Dendritic cell treated with granulocyte-macrophage colony-stimulating factor and Interleukin-4, amounts not matched to agents 40 ng/mL and 50 ng/mL, for 4 days (primary cell): ENCODE data around the gene FNDC10.
"Not testable (repeated sequence)": the region's sequence is repeated elsewhere in the genome, so short reads cannot be mapped to it uniquely, and the experiment has no call there.

Experiments used
- H3K27ac Mint-ChIP-seq: one replicate; pipeline ENCODE4 v1.8.0; 2022; ENCODE audit warnings: mild to moderate bottlenecking, mixed read lengths
- H3K27me3 Mint-ChIP-seq: one replicate; pipeline ENCODE4 v1.8.0; 2022; ENCODE audit warnings: mild to moderate bottlenecking, mixed read lengths
- H3K36me3 Mint-ChIP-seq: one replicate; pipeline ENCODE4 v1.8.0; 2022; ENCODE audit warnings: low read depth, mixed read lengths
- H3K4me1 Mint-ChIP-seq: one replicate; pipeline ENCODE4 v1.8.0; 2022; ENCODE audit warnings: low read depth, mixed read lengths
- H3K4me3 Mint-ChIP-seq: one replicate; pipeline ENCODE4 v1.8.0; 2022; ENCODE audit warnings: mild to moderate bottlenecking, moderate library complexity, mixed read lengths
- H3K9me3 Mint-ChIP-seq: one replicate; pipeline ENCODE4 v1.8.0; 2022; ENCODE audit warnings: mixed read lengths
- intact Hi-C: fragments of 100-400 bp; cut with micrococcal nuclease; formaldehyde crosslinking; loops from one replicate; pipeline ENCODE4 v1.15.0; 2022

The FNDC10 gene

DNA sequence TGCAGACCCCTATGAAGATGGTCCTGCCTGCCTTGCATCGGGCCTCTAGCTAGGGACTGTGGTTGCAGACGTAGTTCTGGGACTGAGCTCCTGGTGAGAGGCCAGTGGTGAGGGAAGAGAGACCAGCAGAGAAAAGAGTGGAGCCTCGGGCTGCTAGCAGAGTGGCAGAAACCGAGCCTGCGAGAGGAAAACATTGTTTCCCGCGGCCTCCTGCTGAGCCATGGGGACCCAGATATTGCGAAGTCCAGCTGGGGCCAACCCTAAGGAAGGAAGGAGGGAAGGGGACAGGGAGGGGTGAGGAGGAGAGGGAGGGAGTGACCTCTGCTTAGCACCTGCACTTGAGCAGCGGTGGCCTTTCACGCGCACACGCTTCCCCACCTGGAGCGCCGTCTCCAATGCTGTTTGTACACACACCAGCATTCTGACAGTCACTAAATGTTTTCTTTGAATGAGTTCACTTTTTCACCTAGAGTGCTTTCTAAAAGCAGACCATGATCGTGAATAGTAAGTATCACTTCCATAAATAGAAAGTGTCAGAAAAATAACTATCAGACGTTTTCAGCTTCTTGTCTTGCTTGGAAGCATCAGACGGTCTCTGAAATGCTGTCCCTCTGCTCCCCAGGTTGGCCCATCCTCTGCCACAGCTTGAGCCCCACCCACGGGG is 2.5 kb upstream of the FNDC10 start:
- no peak overlapping the region for H3K27ac Mint-ChIP-seq
- no peak overlapping the region for H3K4me3 Mint-ChIP-seq
- H3K27me3 Mint-ChIP-seq, result peaks cover 13% of the 10 kb centered on the region
- H3K9me3 Mint-ChIP-seq, result no peaks in the 10 kb centered on the region
- intact Hi-C loops, result no loop called here
- peaks cover 49% of the 10 kb centered on the region for H3K4me1 Mint-ChIP-seq
- no peaks in the 10 kb centered on the region for H3K36me3 Mint-ChIP-seq

DNA sequence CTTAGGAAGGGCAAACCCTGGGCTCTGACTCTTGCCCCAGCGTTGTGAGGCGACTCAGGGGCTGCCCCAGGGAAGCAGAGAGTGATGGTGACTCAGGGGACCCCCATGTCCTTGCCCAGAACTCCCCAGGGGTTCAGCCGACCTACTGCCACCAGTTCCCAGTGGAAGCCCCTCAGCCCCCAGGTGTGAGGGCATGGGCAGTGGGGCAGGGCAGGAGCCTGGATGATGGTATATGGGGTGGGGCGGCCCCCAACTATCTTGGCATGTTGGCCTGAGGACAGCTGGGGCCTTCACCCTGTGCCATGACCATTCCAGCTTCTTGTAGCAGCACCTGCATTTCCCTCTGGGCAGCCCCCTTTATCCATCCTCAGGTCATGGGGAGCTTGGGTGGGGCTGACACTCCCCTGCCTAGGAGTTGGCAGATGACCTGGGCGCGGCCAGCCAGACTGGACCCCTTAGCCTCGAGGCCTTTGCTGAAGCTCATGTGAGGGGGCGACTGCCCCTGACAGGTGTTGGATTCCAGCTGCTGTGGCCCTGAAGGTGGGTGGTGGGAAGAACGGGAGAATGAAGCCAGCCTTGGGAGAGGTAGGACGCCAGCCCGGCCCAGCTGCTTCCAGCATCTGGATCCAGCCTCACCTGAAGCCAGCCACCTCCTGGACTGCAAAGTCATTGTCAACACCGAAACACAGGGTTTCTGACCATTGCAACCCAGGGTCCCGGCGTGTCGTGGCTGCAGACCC is 1.8 kb upstream of the FNDC10 start:
- H3K9me3 Mint-ChIP-seq, result no peaks in the 10 kb centered on the region
- H3K4me3 Mint-ChIP-seq, result no peak overlapping the region
- H3K4me1 Mint-ChIP-seq, result peaks cover 41% of the 10 kb centered on the region
- no peak overlapping the region for H3K27ac Mint-ChIP-seq
- H3K27me3 Mint-ChIP-seq, result peaks cover 13% of the 10 kb centered on the region
- intact Hi-C loops, result no loop called here
- no peaks in the 10 kb centered on the region for H3K36me3 Mint-ChIP-seq

DNA sequence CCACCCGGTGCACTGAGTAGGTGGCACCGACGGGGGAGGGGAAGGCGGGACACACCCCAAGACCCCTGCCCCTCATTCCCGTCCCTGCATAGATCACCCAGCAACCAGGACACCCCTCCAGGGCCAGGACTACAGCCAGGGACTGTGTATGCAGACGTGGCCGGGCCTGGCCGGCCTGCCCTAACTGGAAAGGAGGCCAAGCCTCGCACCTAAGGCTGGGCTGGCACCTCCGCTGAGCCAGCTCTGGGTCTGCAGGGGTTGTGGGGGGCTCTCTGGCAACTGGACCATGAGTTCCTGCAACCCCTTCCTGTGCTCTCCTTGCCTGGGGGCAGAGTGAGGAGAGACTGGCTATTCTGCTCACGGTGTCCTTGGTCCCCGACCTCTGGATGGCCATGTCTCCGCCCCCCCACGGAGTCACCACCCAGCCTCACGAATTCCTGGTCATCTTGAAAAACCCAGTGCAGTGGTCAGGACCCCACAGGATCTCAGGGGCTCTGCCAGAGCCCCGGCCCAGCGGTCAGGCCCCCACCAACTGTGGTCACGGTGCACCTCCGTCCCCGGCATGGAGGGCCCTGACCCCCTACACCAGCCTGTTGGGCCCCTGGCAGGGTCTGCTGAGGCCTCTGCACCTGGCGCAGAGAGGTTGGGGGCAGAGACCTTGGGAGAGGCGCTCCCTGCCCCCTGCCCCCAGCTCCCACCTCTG is 1.1 kb upstream of the FNDC10 start:
- Mint-ChIP-seq H3K4me1 (peaks cover 39% of the 10 kb centered on the region), H3K36me3 (no peaks in the 10 kb centered on the region), H3K27ac (peak overlapping the region; percentile 15), H3K4me3 (peak overlapping the region; percentile 61), H3K27me3 (peaks cover 13% of the 10 kb centered on the region), H3K9me3 (no peaks in the 10 kb centered on the region)
- intact Hi-C loops, result no loop called here

- H3K9me3 Mint-ChIP-seq, result no peaks in the 10 kb centered on the region
- intact Hi-C loops, result no loop called here
- peak overlapping the region; percentile 40 for H3K27ac Mint-ChIP-seq
- H3K4me3 Mint-ChIP-seq, result peak overlapping the region; percentile 71
- H3K36me3 Mint-ChIP-seq, result no peaks in the 10 kb centered on the region
- peaks cover 13% of the 10 kb centered on the region for H3K27me3 Mint-ChIP-seq
- H3K4me1 Mint-ChIP-seq, result peaks cover 39% of the 10 kb centered on the region
These were observed 653 bp downstream of the FNDC10 start for GRCh38 chr1:1599030-1599934.

DNA sequence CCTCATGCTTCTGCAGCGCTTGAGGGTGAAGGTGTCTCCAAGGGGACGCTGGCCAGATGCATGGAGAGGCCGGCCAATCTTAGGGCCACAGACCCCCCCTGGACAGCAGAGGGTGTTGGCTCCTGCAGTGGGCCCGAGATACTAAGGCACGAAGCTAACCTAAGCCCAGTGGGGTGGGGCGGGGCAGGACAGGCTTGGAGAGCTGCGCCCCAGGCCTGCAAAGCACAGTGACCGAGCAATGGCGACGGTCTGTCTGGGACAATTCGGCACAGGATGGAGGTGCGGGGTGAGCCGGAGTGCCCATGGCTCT is 1.3 kb downstream of the FNDC10 start:
- no peaks in the 10 kb centered on the region for H3K36me3 Mint-ChIP-seq
- H3K4me1 Mint-ChIP-seq, result peaks cover 39% of the 10 kb centered on the region
- no peaks in the 10 kb centered on the region for H3K9me3 Mint-ChIP-seq
- peaks cover 13% of the 10 kb centered on the region for H3K27me3 Mint-ChIP-seq
- H3K4me3 Mint-ChIP-seq, result peak overlapping the region; percentile 71
- H3K27ac Mint-ChIP-seq, result peak overlapping the region; percentile 40
- intact Hi-C loops, result no loop called here

DNA sequence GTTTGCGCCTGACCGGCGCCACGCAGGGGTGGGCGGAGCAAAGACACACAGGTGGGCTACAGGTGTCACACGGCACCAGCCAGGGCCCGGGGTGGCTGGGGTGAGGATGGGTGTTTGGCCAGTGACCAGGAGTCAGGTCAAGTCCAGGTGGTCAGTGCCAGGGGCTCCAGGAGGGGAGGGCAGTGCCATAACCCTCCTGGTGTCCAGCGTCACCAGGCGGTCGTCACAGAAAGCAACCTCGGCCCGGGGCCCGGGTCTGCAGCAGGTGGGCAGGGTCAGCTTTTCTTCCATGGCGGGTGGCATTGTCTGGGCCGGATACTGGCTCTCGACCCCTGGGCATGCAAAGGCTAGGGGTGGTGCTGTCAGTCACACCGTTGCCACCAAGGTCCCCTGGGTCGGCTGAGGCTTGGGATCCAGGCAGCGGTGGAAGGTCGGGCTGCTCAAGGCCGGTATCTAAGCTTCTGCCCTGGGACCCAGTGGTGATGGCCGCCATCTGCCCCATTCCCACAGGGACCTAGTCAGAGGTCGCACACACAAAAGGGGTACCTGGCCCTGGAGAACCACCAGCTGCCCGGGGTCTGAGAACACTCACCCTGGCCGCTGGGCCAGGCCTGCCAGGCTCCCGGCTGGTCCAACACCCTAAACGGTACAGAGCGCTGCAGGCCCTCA is 1.8 kb downstream of the FNDC10 start:
- Mint-ChIP-seq H3K4me1 (peaks cover 34% of the 10 kb centered on the region), H3K9me3 (no peaks in the 10 kb centered on the region), H3K27ac (no peak overlapping the region), H3K36me3 (no peaks in the 10 kb centered on the region), H3K27me3 (peaks cover 13% of the 10 kb centered on the region), H3K4me3 (no peak overlapping the region)
- intact Hi-C loops, result no loop called here

DNA sequence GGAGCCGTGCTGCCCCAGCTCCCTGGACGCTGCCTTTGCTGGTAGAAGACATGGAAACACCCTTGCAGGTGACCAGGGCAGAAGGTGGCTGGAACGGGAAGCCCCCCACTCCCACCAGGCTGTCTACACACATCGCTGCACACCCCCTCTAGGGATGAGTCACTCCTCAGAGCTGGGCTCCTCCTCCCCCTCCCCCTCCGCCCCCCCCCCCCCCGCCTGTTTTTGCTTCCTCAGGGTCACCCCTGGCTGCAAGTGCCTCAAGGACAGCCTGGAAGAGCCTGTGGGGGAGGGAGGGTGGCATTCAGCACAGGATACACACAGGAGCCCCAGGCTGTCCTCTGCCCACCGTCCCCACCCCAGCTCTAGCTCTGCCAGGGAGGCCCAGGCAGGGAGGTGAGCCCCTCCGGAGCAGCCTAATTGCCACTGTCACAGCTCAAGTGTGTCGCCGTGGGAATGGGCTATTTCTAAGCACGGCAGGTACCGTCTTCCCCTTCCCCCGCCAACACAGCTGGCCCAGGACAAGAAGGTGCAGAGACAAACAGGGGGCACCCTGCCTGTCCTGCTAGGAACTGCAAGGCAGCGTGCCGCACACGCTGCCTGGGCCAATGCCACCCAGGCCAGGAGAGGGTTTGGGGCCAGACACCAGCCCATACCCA is 2.5 kb downstream of the FNDC10 start:
- H3K9me3 Mint-ChIP-seq, result no peaks in the 10 kb centered on the region
- H3K4me3 Mint-ChIP-seq, result no peak overlapping the region
- peaks cover 26% of the 10 kb centered on the region for H3K4me1 Mint-ChIP-seq
- H3K27ac Mint-ChIP-seq, result no peak overlapping the region
- no peaks in the 10 kb centered on the region for H3K36me3 Mint-ChIP-seq
- peaks cover 13% of the 10 kb centered on the region for H3K27me3 Mint-ChIP-seq
- intact Hi-C loops, result no loop called here

GRCh38 chr1:1596493-1597274 is 3.3 kb downstream of the FNDC10 start:
- H3K9me3 Mint-ChIP-seq, result no peaks in the 10 kb centered on the region
- peaks cover 19% of the 10 kb centered on the region for H3K4me1 Mint-ChIP-seq
- intact Hi-C loops, result no loop called here
- no peak overlapping the region for H3K27ac Mint-ChIP-seq
- H3K36me3 Mint-ChIP-seq, result no peaks in the 10 kb centered on the region
- H3K27me3 Mint-ChIP-seq, result peaks cover 13% of the 10 kb centered on the region
- H3K4me3 Mint-ChIP-seq, result no peak overlapping the region

GRCh38 chr1:1595341-1595740 is 4.6 kb downstream of the FNDC10 start:
- H3K4me3 Mint-ChIP-seq, H3K36me3 Mint-ChIP-seq, intact Hi-C loops, H3K27ac Mint-ChIP-seq, H3K9me3 Mint-ChIP-seq: not testable (repeated sequence)
- Mint-ChIP-seq H3K27me3 (peaks cover 13% of the 10 kb centered on the region), H3K4me1 (peaks cover 10% of the 10 kb centered on the region)

DNA sequence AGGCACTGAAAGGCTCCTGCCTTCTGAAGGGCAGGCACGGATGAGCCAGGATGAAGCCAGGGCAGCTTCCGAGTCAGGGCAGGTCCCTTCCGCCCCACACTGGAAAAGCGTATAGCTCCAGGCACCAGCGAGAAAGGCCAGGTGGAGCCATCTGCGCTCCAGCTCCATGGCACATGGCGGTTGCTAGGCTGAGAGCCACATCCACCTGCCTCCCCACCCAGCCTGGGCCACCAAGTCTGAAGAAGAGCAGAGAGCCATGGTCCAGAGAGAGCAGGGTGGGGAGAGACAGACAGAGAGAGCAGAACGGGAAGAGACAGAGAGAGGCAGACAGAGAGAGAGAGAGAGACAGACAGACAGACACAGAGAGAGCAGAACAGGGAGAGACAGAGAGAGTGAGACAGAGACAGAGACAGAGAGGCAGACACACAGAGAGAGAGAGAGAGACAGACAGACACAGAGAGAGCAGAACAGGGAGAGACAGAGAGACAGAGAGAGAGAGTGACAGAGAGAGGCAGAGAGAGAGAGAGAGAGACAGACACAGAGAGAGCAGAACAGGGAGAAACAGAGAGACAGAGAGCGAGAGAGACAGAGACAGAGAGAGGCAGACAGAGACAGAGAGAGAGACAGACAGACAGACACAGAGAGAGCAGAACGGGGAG is 5.2 kb downstream of the FNDC10 start:
- H3K4me1 Mint-ChIP-seq, result peaks cover 10% of the 10 kb centered on the region
- no peaks in the 10 kb centered on the region for H3K36me3 Mint-ChIP-seq
- H3K9me3 Mint-ChIP-seq, result no peaks in the 10 kb centered on the region
- no peak overlapping the region for H3K27ac Mint-ChIP-seq
- intact Hi-C loops, result no loop called here
- peaks cover 15% of the 10 kb centered on the region for H3K27me3 Mint-ChIP-seq
- H3K4me3 Mint-ChIP-seq, result no peak overlapping the region

DNA sequence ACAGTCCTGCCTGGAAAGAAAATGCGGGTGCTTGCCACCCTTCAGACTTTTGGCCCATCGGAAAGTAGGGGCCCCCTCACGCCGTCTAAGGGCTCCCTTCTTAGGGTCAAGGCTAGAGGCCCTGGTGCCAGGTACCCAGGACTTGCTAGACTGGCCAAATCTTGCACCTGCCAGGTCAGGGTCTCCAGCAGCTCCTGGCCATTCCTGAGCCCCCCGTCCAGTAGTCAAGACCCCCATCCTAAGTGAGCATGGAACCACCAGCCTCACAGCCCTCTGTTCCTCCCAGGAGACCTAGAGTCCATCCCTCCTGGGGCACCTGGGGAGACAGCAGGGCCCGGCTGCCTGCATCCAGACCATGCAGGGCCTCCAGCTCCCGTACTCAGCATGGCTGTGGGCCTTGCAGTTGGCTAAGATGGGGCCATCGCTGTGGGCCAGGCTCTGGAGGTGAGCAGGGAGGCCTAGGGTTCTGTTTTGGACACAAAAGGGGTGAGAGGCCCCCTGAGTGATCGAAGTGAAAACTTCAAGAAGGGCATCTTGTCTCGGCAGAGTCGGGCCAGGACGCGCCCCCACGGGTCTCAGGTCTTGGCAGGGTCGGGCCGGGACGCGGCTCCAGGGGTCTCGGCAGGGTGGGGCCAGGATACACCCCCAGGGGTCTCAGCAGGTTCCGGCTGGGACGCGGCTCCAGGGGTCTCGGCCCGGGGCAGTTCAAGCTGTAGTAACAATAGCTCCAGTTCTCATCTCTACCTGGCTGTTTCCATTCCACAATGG is 5.9 kb downstream of the FNDC10 start:
- H3K9me3 Mint-ChIP-seq, result no peaks in the 10 kb centered on the region
- H3K36me3 Mint-ChIP-seq, result no peaks in the 10 kb centered on the region
- H3K4me3 Mint-ChIP-seq, result no peak overlapping the region
- intact Hi-C loops, result no loop called here
- no peak overlapping the region for H3K27ac Mint-ChIP-seq
- peaks cover 19% of the 10 kb centered on the region for H3K27me3 Mint-ChIP-seq
- H3K4me1 Mint-ChIP-seq, result peaks cover 8% of the 10 kb centered on the region
